Measurements from ENCODE around the gene RIMBP2.

The RIMBP2 gene

GRCh38 chr12:130672089-130672820 is 43.8 kb downstream of the RIMBP2 start:
- no peak for TF ChIP-seq CTCF (IDR thresholded peaks at IDR 0.05)

DNA sequence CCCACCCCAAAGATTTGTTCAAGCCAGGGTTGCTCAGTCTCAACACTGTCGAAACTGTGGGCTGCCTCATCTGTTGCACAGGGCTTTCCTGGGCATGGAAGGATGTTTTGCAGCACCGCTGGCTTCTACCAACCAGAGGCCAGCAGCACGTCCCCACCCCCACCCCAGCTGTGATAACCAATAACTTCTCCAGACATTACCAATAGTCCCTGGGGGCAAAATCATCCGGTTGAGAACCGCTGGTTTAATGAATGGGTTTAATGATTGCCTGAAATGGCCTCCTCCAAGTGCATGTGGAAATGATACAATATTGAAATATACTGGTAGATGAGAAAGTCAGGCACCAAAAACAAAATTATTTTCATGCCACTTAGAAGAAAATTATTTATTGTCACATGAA is 44.5 kb downstream of the RIMBP2 start:
- Histone ChIP-seq H3K4me3 (no peak overlapping the region), H3K27ac (no peak overlapping the region)
- no peak for TF ChIP-seq CTCF (IDR thresholded peaks at IDR 0.05)
- no peak for DNase-seq (ENCODE audit: low spot score)

More at GRCh38 chr12:130672089-130672820, 43.8 kb downstream of the RIMBP2 start:
- DNase-seq (ENCODE audit: low spot score): no peak
- Histone ChIP-seq H3K27ac (no peak overlapping the region), H3K4me3 (no peak overlapping the region)

DNA sequence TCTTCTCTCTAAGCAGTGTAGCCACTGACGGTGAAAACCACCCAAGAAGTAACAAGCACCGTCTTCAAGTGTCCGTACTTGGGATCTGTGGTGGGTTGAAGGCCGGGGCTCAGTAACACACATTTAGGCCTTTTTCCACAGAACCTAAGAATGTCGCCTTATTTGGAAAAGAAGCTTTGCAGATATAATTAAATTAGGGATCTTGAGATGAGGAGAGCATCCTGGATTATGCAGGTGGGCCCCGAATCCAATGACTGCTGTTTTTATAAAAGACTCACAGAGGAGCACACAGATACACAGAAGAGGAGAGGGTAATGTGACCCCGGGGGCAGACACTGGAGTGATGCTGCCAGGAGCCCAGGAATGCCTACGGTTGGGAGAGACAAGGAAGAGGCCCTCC is 46.3 kb downstream of the RIMBP2 start:
- no peak overlapping the region for H3K4me3 ChIP-seq
- no peak overlapping the region for H3K27ac ChIP-seq
- no peak for TF ChIP-seq CTCF (IDR thresholded peaks at IDR 0.05)
- no peak for DNase-seq (ENCODE audit: low spot score)

GRCh38 chr12:130669205-130669557 is 46.9 kb downstream of the RIMBP2 start:
- no peak for DNase-seq (ENCODE audit: low spot score)
- Histone ChIP-seq H3K27ac (no peak overlapping the region), H3K4me3 (no peak overlapping the region)
- no peak for TF ChIP-seq CTCF (IDR thresholded peaks at IDR 0.05)

DNA sequence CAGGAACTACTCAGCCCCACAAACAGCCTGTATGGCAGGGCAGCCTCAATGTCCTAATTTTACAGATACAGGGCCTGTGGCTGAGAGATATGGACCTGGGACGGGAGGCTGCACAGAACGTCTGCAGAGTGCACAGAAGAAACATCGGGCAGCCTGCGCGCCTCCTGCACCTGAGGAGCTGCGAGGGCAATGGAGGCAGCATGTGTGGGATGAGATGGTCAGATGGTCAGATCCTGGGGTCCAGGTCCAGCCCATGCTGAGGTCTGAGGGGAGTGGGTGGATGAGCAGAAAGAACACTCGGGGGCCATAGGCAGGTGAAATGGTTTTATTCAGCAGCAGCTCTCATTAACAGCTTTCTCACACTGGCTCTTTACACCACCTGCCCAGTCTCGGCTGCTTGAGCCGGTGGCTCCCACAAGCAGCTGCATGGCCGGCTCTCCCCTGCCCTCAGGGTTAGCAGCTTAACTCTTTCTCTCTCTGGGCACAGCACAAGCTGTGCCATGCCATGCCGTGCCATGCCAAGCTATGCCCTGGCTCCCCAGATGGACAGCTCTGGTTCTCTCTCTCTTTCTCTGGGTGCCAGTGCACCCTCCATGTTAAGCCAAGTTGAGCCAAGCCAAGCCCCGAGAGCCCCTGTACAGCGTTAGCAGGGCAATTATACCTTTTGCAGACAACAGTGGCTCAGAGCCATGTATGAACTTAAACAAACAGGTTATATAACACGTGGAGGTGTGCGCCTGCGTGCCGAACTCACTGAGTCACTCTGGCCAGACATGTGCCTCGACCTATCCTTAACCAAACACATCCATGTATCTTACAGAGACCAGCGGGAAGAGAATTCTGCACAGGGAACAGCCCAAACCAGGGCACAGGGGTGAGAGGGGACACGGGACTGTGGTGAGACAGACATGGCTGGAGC is 47.6 kb downstream of the RIMBP2 start:
- Histone ChIP-seq H3K27ac (no peak overlapping the region), H3K4me3 (no peak overlapping the region)
- DNase-seq (ENCODE audit: low spot score): no peak
- no peak for TF ChIP-seq CTCF (IDR thresholded peaks at IDR 0.05)

DNA sequence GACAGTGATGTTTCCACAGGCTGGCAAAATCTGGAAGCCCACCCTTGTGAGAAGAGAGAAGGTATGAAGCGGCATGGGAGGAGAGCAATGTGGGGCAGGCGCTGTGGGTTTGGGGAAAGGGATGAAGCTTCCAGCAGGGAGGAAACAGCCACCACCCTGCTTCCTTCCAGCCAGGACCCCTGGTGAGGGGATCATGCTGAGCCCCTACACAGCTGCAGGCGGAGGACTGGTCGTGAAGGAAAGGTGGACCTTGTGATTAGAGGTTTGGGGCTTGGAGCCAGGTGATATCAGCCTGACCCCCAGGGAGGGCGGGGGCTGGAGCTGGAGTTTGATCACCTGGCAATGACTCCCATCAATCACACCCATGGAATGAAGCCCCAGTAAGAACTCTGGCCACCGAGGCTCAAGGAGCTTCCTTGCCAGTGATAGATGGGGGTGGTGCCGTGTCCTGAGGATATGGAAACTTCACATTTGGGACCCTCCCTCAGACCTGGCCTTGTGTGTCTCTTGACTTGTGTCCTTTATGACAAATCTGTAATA is 48.6 kb downstream of the RIMBP2 start:
- Histone ChIP-seq H3K27ac (no peak overlapping the region), H3K4me3 (no peak overlapping the region)
- DNase-seq (ENCODE audit: low spot score): no peak
- no peak for TF ChIP-seq CTCF (IDR thresholded peaks at IDR 0.05)
